K562 (cell line): ENCODE data around the gene SLC28A3. TPM values are rescaled to one million over a fixed set of nuclear protein-coding genes. Genes with fewer than 3 reads are reported as not detected.

Experiments
- ATAC-seq: fragments of 200-7000 bp; cut with Tn5 transposase; 3 replicates; pipeline ENCODE4 v1.9.1; 2020; ENCODE audit warnings: moderate library complexity
- BruUV-seq: library from RNA; stranded (reverse); fragments of 400-500 nt; replicated peaks from 2 replicates; lab custom pipeline; 2021; lab: Mats Ljungman, UMichigan
- CTCF ChIA-PET: fragments of 300-600 bp; formaldehyde crosslinking; extraction: SDS; loops from one replicate; lab custom pipeline; 2021; ENCODE audit warnings: low intra/inter-chr PET ratio; lab: Yijun Ruan, JAX
- POLR2A ChIA-PET: fragments of 300-600, 350-650 bp; sonication (Branson Sonifier 250); formaldehyde crosslinking; extraction: SDS; loops from one replicate; lab custom pipeline; 2021; ENCODE audit warnings: antibody characterized with exemption, inconsistent platforms; lab: Yijun Ruan, JAX
- DNase-seq, 4 experiments: peaks; one replicate each; pipeline versions ENCODE4 v3.0.0 to v3.0.0-alpha.2; 2011 to 2018; ENCODE audit warnings: low spot score in 3 of 4, mixed read lengths in 3 of 4; ENCODE audit errors: extremely low read depth in 1 of 4
- FAIRE-seq: peaks from 2 replicates; lab custom pipeline; 2011; peaks lifted over from hg19 to GRCh38; lab: Jason Lieb, UNC
- H2AFZ ChIP-seq: 2 replicates; pipeline ENCODE4 v1.6.0; 2011; ENCODE audit warnings: low read depth, low read length, control low read depth, inconsistent platforms
- H3K27ac ChIP-seq: fragments of 200-600 bp; 3 replicates; pipeline ENCODE4 v1.8.0; 2011; ENCODE audit warnings: low read depth, mild to moderate bottlenecking, control low read depth, inconsistent platforms, low read length, moderate library complexity, mixed read lengths; ENCODE audit errors: extremely low read depth
- H3K27me3 ChIP-seq, 2 experiments: fragments of 300-600 bp in 1 of 2; 2 replicates in 1 of 2; 3 replicates in 1 of 2; pipeline versions ENCODE4 v1.6.0 to v1.8.0; 2011; ENCODE audit warnings: inconsistent platforms in 2 of 2, low read length in 2 of 2, mild to moderate bottlenecking in 1 of 2, mixed read lengths in 1 of 2, moderate library complexity in 1 of 2; ENCODE audit not compliant: control insufficient read depth in 2 of 2, insufficient read depth in 2 of 2
- H3K36me3 ChIP-seq: fragments of 300-600 bp; 3 replicates; pipeline ENCODE4 v1.8.0; 2011; ENCODE audit warnings: mild to moderate bottlenecking, low read length, inconsistent platforms; ENCODE audit not compliant: control insufficient read depth, insufficient read depth
- H3K4me1 ChIP-seq, 2 experiments: fragments of 200-600 bp in 1 of 2; replicated peaks in 1 of 2; 2 replicates in 1 of 2; 3 replicates in 1 of 2; pipeline versions ENCODE4 v1.5.1 to v1.8.0; 2011; ENCODE audit warnings: inconsistent platforms in 2 of 2, low read length in 2 of 2, mild to moderate bottlenecking in 1 of 2, mixed read lengths in 1 of 2, moderate library complexity in 1 of 2; ENCODE audit not compliant: control insufficient read depth in 2 of 2, insufficient read depth in 2 of 2
- H3K4me2 ChIP-seq: 2 replicates; pipeline ENCODE4 v1.6.1; 2011; ENCODE audit warnings: low read length, control low read depth, inconsistent platforms, mixed read lengths; ENCODE audit not compliant: insufficient read depth
- H3K4me3 ChIP-seq: fragments of 200-600 bp; sonication (generic), shearing (Covaris generic); 2 replicates; pipeline ENCODE4 v1.5.1; 2016; ENCODE audit warnings: control low read depth, inconsistent platforms
- H3K79me2 ChIP-seq: fragments of 200-600 bp; 3 replicates; pipeline ENCODE4 v1.8.0; 2011; ENCODE audit warnings: low read length, inconsistent platforms; ENCODE audit not compliant: control insufficient read depth, insufficient read depth
- H3K9ac ChIP-seq, 2 experiments: 2 replicates each; pipeline versions ENCODE4 v1.6.0 to v1.6.1; 2011; ENCODE audit warnings: low read depth in 2 of 2, low read length in 2 of 2, control low read depth in 1 of 2, inconsistent platforms in 1 of 2, mild to moderate bottlenecking in 1 of 2, mixed read lengths in 1 of 2; ENCODE audit not compliant: insufficient read depth in 1 of 2
- H3K9me1 ChIP-seq: one replicate; pipeline ENCODE4 v1.6.0; 2011; ENCODE audit warnings: inconsistent platforms, mild to moderate bottlenecking, low read length, moderate library complexity; ENCODE audit not compliant: control insufficient read depth, insufficient read depth
- H3K9me3 ChIP-seq: replicated peaks from 2 replicates; pipeline ENCODE4 v1.5.1; 2011; ENCODE audit warnings: low read depth, low read length, inconsistent platforms; ENCODE audit not compliant: control insufficient read depth, insufficient read depth
- H4K20me1 ChIP-seq: replicated peaks from 2 replicates; pipeline ENCODE4 v1.6.1; 2011; ENCODE audit warnings: low read length, inconsistent platforms, mixed read lengths; ENCODE audit not compliant: control insufficient read depth, insufficient read depth
- CEBPG ChIP-seq, 3 experiments: fragments of 200-800 bp in 1 of 3; sonication (Bioruptor generic) in 1 of 3; sonication (generic) in 1 of 3; formaldehyde crosslinking in 1 of 3; IDR thresholded peaks in 2 of 3; conservative IDR thresholded peaks in 1 of 3; 2 replicates each; pipeline versions ENCODE4 v1.6.1 to v1.8.0; 2016 to 2022; ENCODE audit warnings: missing compliant biosample characterization in 2 of 3, missing genetic modification characterization in 2 of 3, mild to moderate bottlenecking in 1 of 3, missing genetic modification reagents in 1 of 3
- CREB3L1 ChIP-seq: fragments of 450-650 bp; IDR thresholded peaks from 2 replicates; pipeline ENCODE4 v1.6.1; 2014; ENCODE audit warnings: low read depth, mild to moderate bottlenecking, moderate library complexity, borderline replicate concordance
- RB1 ChIP-seq: fragments of 450-650 bp; IDR thresholded peaks from 2 replicates; pipeline ENCODE4 v1.6.1; 2017; ENCODE audit warnings: low read depth, mild to moderate bottlenecking
- RNF2 ChIP-seq: sonication (generic); IDR thresholded peaks from 2 replicates; pipeline ENCODE4 v1.6.1; 2016
- WGBS: fragments of 100-300 bp; shearing (Covaris generic); methylation state at CpG from one replicate; pipeline ENCODE4 v1.1.6; 2016; ENCODE audit warnings: low coverage, mixed read lengths; ENCODE audit not compliant: insufficient coverage; ENCODE audit errors: missing lambda C conversion rate; 5-methylcytosine and 5-hydroxymethylcytosine counted together
- in situ Hi-C: fragments of 300-500 bp; cut with MboI; formaldehyde crosslinking; loops from 4 replicates; pipeline ENCODE4 v1.15.0; 2018; ENCODE audit warnings: inconsistent platforms, mixed read lengths
- intact Hi-C: fragments of 100-400 bp; cut with micrococcal nuclease; formaldehyde crosslinking; loops from 2 replicates; pipeline ENCODE4 v1.14.2; 2022
- polyA plus RNA-seq, 8 experiments: library from polyadenylated mRNA; depleted of rRNA in 4 of 8; stranded (reverse) in 5 of 8; unstranded in 3 of 8; fragments of >200 nt; fragmentation: Nextera tagmentation in 2 of 8; fragmentation: Illumina TruSeq in 1 of 8; extraction: Ambion mirVana in 2 of 8; extraction: Trizol in 1 of 8; gene quantifications; 2 replicates each; pipeline versions ENCODE4 v1.2.1 to v1.2.3, GENCODE V29; 2011 to 2014; ENCODE audit warnings: inconsistent platforms in 1 of 8, missing spikeins in 1 of 8
- total RNA-seq, 7 experiments: library from RNA; depleted of rRNA in 6 of 7; stranded (reverse); fragments of >200 nt in 6 of 7; fragmentation: Illumina TruSeq in 2 of 7; extraction: Trizol in 2 of 7; gene quantifications; 2 replicates each; pipeline versions ENCODE4 v1.2.1 to v1.2.3, GENCODE V29; 2011 to 2021; ENCODE audit warnings: low replicate concordance in 1 of 7

Gene SLC28A3
- total and polyA plus RNA-seq, 9 of the 15 experiments (the other 6 are each of a cell fraction or from before 2014, with no cell fraction given) = not detected

DNA sequence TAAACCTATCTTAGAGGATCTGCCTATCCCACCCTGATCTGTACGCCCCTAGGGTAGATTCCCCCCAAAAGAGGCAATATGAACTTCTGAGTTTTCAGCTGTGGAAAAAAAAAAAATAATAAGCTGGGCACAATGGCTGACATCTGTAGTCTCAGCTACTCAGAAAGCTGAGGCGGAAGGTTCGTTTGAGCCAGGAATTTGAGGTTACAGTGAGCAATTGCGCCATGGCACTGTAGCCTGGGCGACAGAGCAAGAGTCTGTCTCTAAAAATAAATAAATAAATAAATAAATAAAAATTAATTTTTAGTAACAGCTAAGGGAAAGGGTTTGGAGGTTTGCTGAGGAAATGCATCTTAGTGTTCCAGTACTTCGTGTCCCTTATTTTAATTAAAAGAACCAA, 21.1 kb upstream of the SLC28A3 start:
- CTCF ChIA-PET = no interaction called here
- H3K4me1 ChIP-seq = no peaks in the 10 kb centered on the region
- no peak overlapping the region for H2AFZ ChIP-seq
- no peak overlapping the region for H3K4me2 ChIP-seq
- no peaks in the 10 kb centered on the region for H3K79me2 ChIP-seq
- POLR2A ChIA-PET = no interaction called here
- H3K36me3 ChIP-seq = no peaks in the 10 kb centered on the region
- in situ Hi-C loops (no loop called here), intact Hi-C loops (no loop called here)
- no peak for ATAC-seq
- no peak overlapping the region for H3K4me3 ChIP-seq
- DNase-seq = no peak
- no peak overlapping the region for H3K9ac ChIP-seq
- H3K27ac ChIP-seq = no peak overlapping the region
- FAIRE-seq = no peak
- BruUV-seq = no TSS peak
- 2% methylated on average over 6 of the region's 6 CpGs for WGBS
- no peaks in the 10 kb centered on the region for H4K20me1 ChIP-seq
- no peaks in the 10 kb centered on the region for H3K27me3 ChIP-seq
- no peaks in the 10 kb centered on the region for H3K9me1 ChIP-seq
- no peaks in the 10 kb centered on the region for H3K9me3 ChIP-seq
- TF ChIP-seq RNF2 = no peak
- no peak for TF ChIP-seq RB1

DNA sequence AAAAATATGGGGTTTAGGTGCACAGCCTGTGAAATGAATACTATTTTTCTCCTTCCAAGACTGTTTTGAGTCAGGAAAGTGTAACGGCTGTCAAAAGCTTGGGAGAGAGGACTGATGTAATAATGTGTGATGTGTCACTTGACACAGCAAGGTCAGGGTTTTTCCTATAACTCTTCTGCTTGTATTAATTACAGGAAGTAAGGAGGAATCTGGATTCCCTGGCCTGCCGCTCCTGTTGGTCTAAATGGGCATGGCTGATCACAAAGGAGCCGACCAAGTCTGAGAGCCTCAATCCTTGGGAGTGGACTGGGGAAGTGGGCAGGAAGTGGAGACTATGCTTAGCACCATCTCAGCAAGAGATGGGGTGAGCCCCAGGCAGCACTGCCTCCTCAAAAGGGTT, 16.7 kb upstream of the SLC28A3 start:
- ATAC-seq = no peak
- no peak overlapping the region for H3K4me2 ChIP-seq
- FAIRE-seq = no peak
- CTCF ChIA-PET = no interaction called here
- BruUV-seq = no TSS peak
- no peak overlapping the region for H3K9ac ChIP-seq
- no peak for TF ChIP-seq CEBPG (CRISPR knock-in tag; IDR thresholded peaks at IDR 0.05)
- peak in 1 of 2 experiments; percentile 58; a peak in 2 of 4 replicates for TF ChIP-seq CEBPG (tag; conservative IDR thresholded peaks at IDR 0.05 in 1 of 2, IDR thresholded peaks at IDR 0.05 in 1 of 2)
- TF ChIP-seq CREB3L1 = no peak
- in situ Hi-C loops = no loop called here
- H3K4me1 ChIP-seq = no peaks in the 10 kb centered on the region
- POLR2A ChIA-PET = no interaction called here
- H3K36me3 ChIP-seq = no peaks in the 10 kb centered on the region
- H3K9me3 ChIP-seq = no peaks in the 10 kb centered on the region
- intact Hi-C loops = no loop called here
- H2AFZ ChIP-seq = no peak overlapping the region
- WGBS = 14% methylated on average over 2 of the region's 3 CpGs
- no peak overlapping the region for H3K27ac ChIP-seq
- no peaks in the 10 kb centered on the region for H4K20me1 ChIP-seq
- no peak overlapping the region for H3K4me3 ChIP-seq
- DNase-seq = no peak
- H3K27me3 ChIP-seq = no peaks in the 10 kb centered on the region
- H3K79me2 ChIP-seq = no peaks in the 10 kb centered on the region
- H3K9me1 ChIP-seq = no peaks in the 10 kb centered on the region
